ENCODE data around the gene DGKZ.

Gene DGKZ

DNA sequence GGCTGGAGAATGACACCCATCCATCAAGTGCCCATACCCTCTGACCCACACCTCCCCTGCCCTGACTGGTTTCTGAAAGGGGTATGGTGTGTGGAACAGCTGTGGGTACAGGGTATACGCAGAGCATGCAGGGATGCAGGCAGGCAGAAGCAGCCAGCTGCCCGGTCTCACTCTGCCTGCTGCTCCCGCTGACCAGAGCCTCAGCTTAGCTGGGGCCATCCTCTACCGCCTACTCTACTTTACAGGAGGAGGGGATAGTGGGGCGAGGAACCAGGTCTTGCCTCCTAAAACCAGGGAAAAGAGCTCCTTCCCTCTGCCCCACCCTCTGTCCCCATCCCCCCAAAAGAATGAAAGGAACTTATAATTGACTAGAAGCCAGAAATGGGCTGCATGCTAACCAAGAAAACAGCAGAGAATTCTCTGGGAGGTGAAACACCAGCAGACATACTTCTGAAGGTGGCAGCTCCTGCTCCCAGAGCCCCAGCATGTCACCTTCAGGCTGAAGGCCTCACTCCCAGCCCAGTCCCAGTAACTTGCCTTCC is 57.3 kb downstream of the DGKZ start:
- Histone ChIP-seq H3K9ac (ENCODE audit: low read length) (no peak overlapping the region), H3F3A (ENCODE audit: insufficient read depth, low read length) (no peaks in the 10 kb centered on the region), H3K27ac (ENCODE audit: low read depth, low read length, poor library complexity, severe bottlenecking) (no peak overlapping the region), H3K9me2 (ENCODE audit: low read depth, low read length) (no peaks in the 10 kb centered on the region), H4K20me1 (ENCODE audit: insufficient read depth, low read length) (no peaks in the 10 kb centered on the region), H3K9me3 (ENCODE audit: low read length) (no peaks in the 10 kb centered on the region), H3K36me3 (ENCODE audit: insufficient read depth, low read length) (peaks cover 27% of the 10 kb centered on the region; the same call in 1 of the 2 replicates), H3K4me2 (ENCODE audit: low read length) (no peak overlapping the region), H3K27me3 (ENCODE audit: insufficient read depth, low read length) (no peaks in the 10 kb centered on the region), H2AFZ (ENCODE audit: low read length) (no peak overlapping the region), H3K4me1 (ENCODE audit: insufficient read depth, low read length, severe bottlenecking) (no peaks in the 10 kb centered on the region), H3K79me2 (ENCODE audit: insufficient read depth, low read length) (no peaks in the 10 kb centered on the region), H3K4me3 (ENCODE audit: low read depth, low read length, poor library complexity, severe bottlenecking) (no peak overlapping the region)
- no peak for TF ChIP-seq EZH2 (IDR thresholded peaks at IDR 0.05; ENCODE audit: borderline replicate concordance, low read length)
- TF ChIP-seq, protein P1, sequence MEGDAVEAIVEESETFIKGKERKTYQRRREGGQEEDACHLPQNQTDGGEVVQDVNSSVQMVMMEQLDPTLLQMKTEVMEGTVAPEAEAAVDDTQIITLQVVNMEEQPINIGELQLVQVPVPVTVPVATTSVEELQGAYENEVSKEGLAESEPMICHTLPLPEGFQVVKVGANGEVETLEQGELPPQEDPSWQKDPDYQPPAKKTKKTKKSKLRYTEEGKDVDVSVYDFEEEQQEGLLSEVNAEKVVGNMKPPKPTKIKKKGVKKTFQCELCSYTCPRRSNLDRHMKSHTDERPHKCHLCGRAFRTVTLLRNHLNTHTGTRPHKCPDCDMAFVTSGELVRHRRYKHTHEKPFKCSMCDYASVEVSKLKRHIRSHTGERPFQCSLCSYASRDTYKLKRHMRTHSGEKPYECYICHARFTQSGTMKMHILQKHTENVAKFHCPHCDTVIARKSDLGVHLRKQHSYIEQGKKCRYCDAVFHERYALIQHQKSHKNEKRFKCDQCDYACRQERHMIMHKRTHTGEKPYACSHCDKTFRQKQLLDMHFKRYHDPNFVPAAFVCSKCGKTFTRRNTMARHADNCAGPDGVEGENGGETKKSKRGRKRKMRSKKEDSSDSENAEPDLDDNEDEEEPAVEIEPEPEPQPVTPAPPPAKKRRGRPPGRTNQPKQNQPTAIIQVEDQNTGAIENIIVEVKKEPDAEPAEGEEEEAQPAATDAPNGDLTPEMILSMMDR (IDR thresholded peaks at IDR 0.05; ENCODE audit: low read length): no peak

DNA sequence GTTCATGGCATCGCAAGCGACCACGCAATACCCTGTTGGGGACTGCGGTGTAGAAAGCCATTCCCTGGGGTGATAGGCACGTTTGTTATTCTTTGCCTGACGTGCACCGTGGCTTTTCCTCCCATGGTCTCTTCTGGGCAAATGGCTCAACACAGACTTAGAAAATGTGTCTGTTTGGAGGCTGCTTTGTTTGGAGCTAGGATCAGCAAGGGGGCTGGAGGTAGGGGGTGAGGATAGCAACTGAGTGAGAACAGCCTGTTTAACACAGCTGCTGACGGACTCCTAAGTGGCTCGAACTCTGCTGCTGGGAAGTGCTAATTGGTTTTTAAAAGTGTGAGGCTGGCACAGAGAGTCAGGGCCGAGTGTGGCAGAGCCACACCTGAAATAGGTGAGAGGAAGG is 60.4 kb downstream of the DGKZ start:
- Histone ChIP-seq H3K9me3 (ENCODE audit: low read length) (no peaks in the 10 kb centered on the region), H4K20me1 (ENCODE audit: insufficient read depth, low read length) (no peaks in the 10 kb centered on the region), H3K4me1 (ENCODE audit: insufficient read depth, low read length, severe bottlenecking) (no peaks in the 10 kb centered on the region), H3K9me2 (ENCODE audit: low read depth, low read length) (no peaks in the 10 kb centered on the region), H3K36me3 (ENCODE audit: insufficient read depth, low read length) (peaks cover 33% of the 10 kb centered on the region; the same call in 1 of the 2 replicates), H3F3A (ENCODE audit: insufficient read depth, low read length) (no peaks in the 10 kb centered on the region), H3K4me3 (ENCODE audit: low read depth, low read length, poor library complexity, severe bottlenecking) (no peak overlapping the region), H2AFZ (ENCODE audit: low read length) (no peak overlapping the region), H3K9ac (ENCODE audit: low read length) (no peak overlapping the region), H3K27me3 (ENCODE audit: insufficient read depth, low read length) (no peaks in the 10 kb centered on the region), H3K79me2 (ENCODE audit: insufficient read depth, low read length) (no peaks in the 10 kb centered on the region), H3K4me2 (ENCODE audit: low read length) (no peak overlapping the region), H3K27ac (ENCODE audit: low read depth, low read length, poor library complexity, severe bottlenecking) (no peak overlapping the region)
- TF ChIP-seq EZH2 (IDR thresholded peaks at IDR 0.05; ENCODE audit: borderline replicate concordance, low read length): no peak
- TF ChIP-seq, protein P1 (IDR thresholded peaks at IDR 0.05; ENCODE audit: low read length): no peak

DNA sequence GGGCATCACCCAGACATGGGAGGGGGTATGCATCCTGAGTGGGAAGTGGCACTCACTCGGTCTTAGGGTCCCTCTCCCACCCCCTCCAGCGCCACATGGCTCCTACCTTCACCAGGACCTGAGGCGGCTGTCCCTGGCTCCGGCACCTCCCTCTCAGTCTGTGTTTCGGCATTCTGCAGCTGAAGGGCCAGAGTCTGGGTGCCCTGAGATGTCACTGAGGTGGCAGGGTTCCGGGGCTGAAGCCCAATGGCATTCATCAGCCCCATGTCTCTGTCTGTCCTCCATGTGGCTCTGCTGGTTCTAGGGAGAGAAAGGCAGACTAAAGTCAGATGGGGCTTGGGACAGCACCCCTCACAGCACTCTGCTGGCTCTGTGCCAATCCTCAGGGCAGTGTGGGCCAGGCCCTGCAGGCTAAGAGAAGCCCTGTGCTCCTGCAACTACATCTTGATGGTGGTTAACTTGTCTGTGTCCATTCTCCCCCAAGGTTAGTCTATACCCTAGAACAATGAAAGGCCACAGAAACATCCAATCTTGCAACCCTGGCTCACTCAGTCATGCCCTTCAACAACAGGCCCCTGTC is 61.2 kb downstream of the DGKZ start:
- TF ChIP-seq EZH2 (IDR thresholded peaks at IDR 0.05; ENCODE audit: borderline replicate concordance, low read length): no peak
- TF ChIP-seq, protein P1 (IDR thresholded peaks at IDR 0.05; ENCODE audit: low read length): no peak

More for the DNA sequence above, 61.2 kb downstream of the DGKZ start:
- no peak overlapping the region for H3K4me2 ChIP-seq (ENCODE audit: low read length)
- H2AFZ ChIP-seq (ENCODE audit: low read length): no peak overlapping the region
- no peak overlapping the region for H3K4me3 ChIP-seq (ENCODE audit: low read depth, low read length, poor library complexity, severe bottlenecking)
- H3K27me3 ChIP-seq (ENCODE audit: insufficient read depth, low read length): no peaks in the 10 kb centered on the region
- H3K9me2 ChIP-seq (ENCODE audit: low read depth, low read length): no peaks in the 10 kb centered on the region
- H3K79me2 ChIP-seq (ENCODE audit: insufficient read depth, low read length): no peaks in the 10 kb centered on the region
- H4K20me1 ChIP-seq (ENCODE audit: insufficient read depth, low read length): no peaks in the 10 kb centered on the region
- no peaks in the 10 kb centered on the region for H3K9me3 ChIP-seq (ENCODE audit: low read length)
- H3K27ac ChIP-seq (ENCODE audit: low read depth, low read length, poor library complexity, severe bottlenecking): no peak overlapping the region
- no peaks in the 10 kb centered on the region for H3F3A ChIP-seq (ENCODE audit: insufficient read depth, low read length)
- H3K9ac ChIP-seq (ENCODE audit: low read length): no peak overlapping the region
- no peaks in the 10 kb centered on the region for H3K4me1 ChIP-seq (ENCODE audit: insufficient read depth, low read length, severe bottlenecking)
- peaks cover 26% of the 10 kb centered on the region; the same call in 1 of the 2 replicates for H3K36me3 ChIP-seq (ENCODE audit: insufficient read depth, low read length)
